AG04450 (cell line): Measurements from ENCODE around the gene AMDHD1. TPM values are rescaled to one million over a fixed set of nuclear protein-coding genes. Genes with fewer than 3 reads are reported as not detected.

Experiments
- CTCF ChIA-PET: fragments of 300-600, 350-600 bp; formaldehyde crosslinking; extraction: SDS; loops from one replicate; lab custom pipeline; 2022; ENCODE audit warnings: antibody characterized with exemption, inconsistent platforms; lab: Charles Lee
- POLR2A ChIA-PET: fragments of 350-600 bp; formaldehyde crosslinking; extraction: SDS; loops from one replicate; lab custom pipeline; 2021; ENCODE audit warnings: antibody characterized with exemption, inconsistent platforms; lab: Yijun Ruan, JAX
- DNase-seq: peaks from one replicate; pipeline ENCODE4 v3.0.0-alpha.2; 2011; ENCODE audit warnings: low read depth, low spot score
- H3K27ac ChIP-seq: one replicate; pipeline ENCODE4 v1.5.1; 2012; ENCODE audit warnings: low read depth, low read length, control low read depth
- H3K27me3 ChIP-seq: one replicate; pipeline ENCODE4 v1.6.0; 2012; ENCODE audit warnings: low read length; ENCODE audit not compliant: control insufficient read depth, insufficient read depth
- H3K4me3 ChIP-seq: 2 replicates; pipeline ENCODE4 v1.5.1; 2011; ENCODE audit warnings: mild to moderate bottlenecking, low read depth, low read length, control low read depth
- H3K9me3 ChIP-seq: 2 replicates; pipeline ENCODE4 v1.5.1; 2012; ENCODE audit warnings: low read length; ENCODE audit not compliant: control insufficient read depth, insufficient read depth
- CTCF ChIP-seq: IDR thresholded peaks from 2 replicates; pipeline ENCODE4 v1.5.1; 2011; ENCODE audit warnings: low read depth, low read length, control low read depth, inconsistent platforms
- polyA plus RNA-seq: library from polyadenylated mRNA; depleted of rRNA; stranded (reverse); fragments of >200 nt; gene quantifications from 2 replicates; pipeline ENCODE4 v1.2.3, GENCODE V29; 2011

AMDHD1 gene
- polyA plus RNA-seq, 1 experiment = 0.12 TPM

- no peak overlapping the region for H3K27ac ChIP-seq
- POLR2A ChIA-PET = no interaction called here
- CTCF ChIA-PET = interaction anchor here (0.5 to 3.7 kb wide), 28 partner anchors 9 to 1777 kb away, joined by 3 to 61 read pairs (median 4); no protein-coding TSS in a partner anchor
Observed at GRCh38 chr12:95997911-95998510, 54.9 kb downstream of the AMDHD1 start.

GRCh38 chr12:95998611-95999286 lies 55.6 kb downstream of the AMDHD1 start:
- ChIA-PET POLR2A (no interaction called here), CTCF (interaction anchor here (0.5 to 3.7 kb wide), 36 partner anchors 8 to 1778 kb away, joined by 3 to 61 read pairs (median 4); no protein-coding TSS in a partner anchor)
- no peak overlapping the region for H3K4me3 ChIP-seq
- peaks cover 4% of the 10 kb centered on the region; the same call in 1 of the 2 replicates for H3K9me3 ChIP-seq
- peaks cover 2% of the 10 kb centered on the region for H3K27me3 ChIP-seq
- peak; percentile 10 for DNase-seq
- TF ChIP-seq CTCF = peak; percentile 65
- H3K27ac ChIP-seq = no peak overlapping the region

More at GRCh38 chr12:95997911-95998510, 54.9 kb downstream of the AMDHD1 start:
- Histone ChIP-seq H3K9me3 (peaks cover 4% of the 10 kb centered on the region; the same call in 1 of the 2 replicates), H3K4me3 (no peak overlapping the region), H3K27me3 (peaks cover 3% of the 10 kb centered on the region)
- DNase-seq = no peak
- TF ChIP-seq CTCF = no peak

DNA sequence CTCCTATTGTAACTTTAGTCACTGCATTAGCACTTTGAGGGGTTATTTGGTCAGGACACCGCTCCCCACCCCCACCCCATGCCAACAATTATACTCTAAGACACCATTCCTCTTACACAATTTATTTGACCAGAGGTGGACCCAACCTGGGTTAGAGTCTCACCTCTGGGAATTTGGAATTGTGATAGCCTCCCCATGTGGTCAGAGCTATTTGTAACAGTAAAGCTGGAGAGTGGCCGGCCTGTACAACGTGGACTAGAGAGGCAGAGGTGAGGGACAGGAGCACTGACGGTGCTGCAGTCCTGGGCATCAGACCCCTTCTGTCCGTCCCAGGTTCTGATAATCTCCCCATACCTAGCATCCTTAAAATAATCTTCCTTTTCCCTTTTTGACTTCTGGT lies 56.4 kb downstream of the AMDHD1 start:
- Histone ChIP-seq H3K9me3 (peaks cover 4% of the 10 kb centered on the region; the same call in 1 of the 2 replicates), H3K27me3 (no peaks in the 10 kb centered on the region), H3K27ac (no peak overlapping the region), H3K4me3 (no peak overlapping the region)
- no peak for DNase-seq
- POLR2A ChIA-PET = interaction anchor here (0.6 kb wide), 1 partner anchor 115 kb away, joined by 5 read pairs; no protein-coding TSS in a partner anchor
- CTCF ChIA-PET = interaction anchor here (0.5 to 3.7 kb wide), 21 partner anchors 8 to 518 kb away, joined by 3 to 61 read pairs (median 5); no protein-coding TSS in a partner anchor
- TF ChIP-seq CTCF = no peak

DNA sequence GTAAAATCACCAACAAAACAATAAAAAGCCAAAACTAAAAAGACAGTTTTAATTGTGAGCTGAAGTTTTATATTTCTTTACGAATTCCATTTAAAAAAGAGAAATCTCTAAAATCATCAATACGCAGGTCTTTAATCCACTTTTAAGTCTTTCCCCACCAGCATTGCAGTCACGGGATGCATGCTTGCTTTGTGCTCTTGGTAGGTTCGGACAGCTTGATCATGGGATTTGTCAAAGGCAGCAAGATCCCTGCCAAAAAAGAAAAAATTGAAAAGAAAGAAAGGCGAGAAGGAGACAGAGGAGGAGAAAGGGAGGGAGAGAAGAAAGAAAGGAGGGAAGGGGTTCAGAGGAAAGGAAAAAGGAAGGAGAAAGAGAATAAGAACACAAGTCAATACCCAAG lies 57.7 kb downstream of the AMDHD1 start:
- H3K4me3 ChIP-seq = no peak overlapping the region
- H3K9me3 ChIP-seq = no peaks in the 10 kb centered on the region
- CTCF ChIA-PET = interaction anchor here (1.5 to 3.7 kb wide), 4 partner anchors 14 to 516 kb away, joined by 3 to 61 read pairs (median 9); no protein-coding TSS in a partner anchor
- no peaks in the 10 kb centered on the region for H3K27me3 ChIP-seq
- TF ChIP-seq CTCF = no peak
- POLR2A ChIA-PET = no interaction called here
- DNase-seq = no peak
- no peak overlapping the region for H3K27ac ChIP-seq

DNA sequence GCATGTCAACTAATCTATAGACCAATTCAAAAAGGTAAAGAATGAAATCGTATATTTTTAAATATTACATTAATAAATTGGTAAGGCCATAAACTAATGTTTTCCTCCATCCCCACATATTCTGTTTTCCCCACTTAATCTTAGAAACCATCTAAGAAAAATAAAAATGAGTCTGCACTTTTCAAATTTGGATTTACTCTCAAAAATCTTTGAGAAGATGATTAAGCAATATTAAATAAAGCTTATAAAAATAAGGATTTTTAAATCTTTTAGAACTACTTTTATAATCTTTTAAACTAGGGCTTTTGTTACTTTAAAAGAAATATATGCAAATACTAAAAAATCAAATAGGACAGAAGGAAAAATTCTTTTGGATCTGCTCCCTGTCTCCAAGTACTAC lies 63.6 kb downstream of the AMDHD1 start:
- ChIA-PET CTCF (interaction anchor here (0.9 to 2.4 kb wide), 2 partner anchors 8 to 16 kb away, joined by 3 to 14 read pairs; no protein-coding TSS in a partner anchor), POLR2A (no interaction called here)
- H3K27ac ChIP-seq = no peak overlapping the region
- H3K4me3 ChIP-seq = no peak overlapping the region
- no peaks in the 10 kb centered on the region for H3K27me3 ChIP-seq
- no peak for DNase-seq
- no peak for TF ChIP-seq CTCF
- no peaks in the 10 kb centered on the region for H3K9me3 ChIP-seq
